ACHN (cell line): ENCODE measurements around the gene DOK1.

Experiments
- DNase-seq: peaks from one replicate; pipeline ENCODE4 v3.0.0-alpha.2; 2015
- in situ Hi-C: cut with HindIII; loops from 2 replicates; pipeline ENCODE4 v1.10.0; 2017; ENCODE audit warnings: low sequenced_read_pairs, low pct_ligation_motif_present, low pct_unique_long_range_greater_than_20kb

The DOK1 gene

GRCh38 chr2:74524955-74525716, 29.4 kb upstream of the DOK1 start:
- in situ Hi-C loops: no loop called here
- no peak for DNase-seq

GRCh38 chr2:74525717-74526648, 28.5 kb upstream of the DOK1 start, which contains the start of gene DQX1:
DQX1 (minus strand) TSS chr2:74526231; CDS start chr2:74525729, 502 bp downstream.
- peak; percentile 20 for DNase-seq
- in situ Hi-C loops: no loop called here

- no peak for DNase-seq
- in situ Hi-C loops: no loop called here
Measured at GRCh38 chr2:74526649-74527230, 27.8 kb upstream of the DOK1 start.

- no peak for DNase-seq
Measured at GRCh38 chr2:74527741-74528140, 26.8 kb upstream of the DOK1 start.

GRCh38 chr2:74528600-74529356, 25.7 kb upstream of the DOK1 start:
- in situ Hi-C loops: no loop called here
- no peak for DNase-seq

More at GRCh38 chr2:74527741-74528140, 26.8 kb upstream of the DOK1 start:
- in situ Hi-C loops: no loop called here

- in situ Hi-C loops: no loop called here
- peak; percentile 99 for DNase-seq
Measured at GRCh38 chr2:74529357-74530238, 24.9 kb upstream of the DOK1 start, which contains the start of the genes AUP1 and HTRA2. AUP1 (minus strand) TSS chr2:74529706; CDS start chr2:74529629, 77 bp downstream. HTRA2 (plus strand) TSS chr2:74529933; CDS start chr2:74530007, 74 bp downstream.

- in situ Hi-C loops: no loop called here
- DNase-seq: peak; percentile 17
Measured at GRCh38 chr2:74530239-74531187, 24.0 kb upstream of the DOK1 start.

GRCh38 chr2:74531666-74532065, 22.9 kb upstream of the DOK1 start:
- in situ Hi-C loops: no loop called here
- DNase-seq: no peak

- peak; percentile 60 for DNase-seq
- in situ Hi-C loops: no loop called here
Measured at GRCh38 chr2:74532222-74532621, 22.3 kb upstream of the DOK1 start.

GRCh38 chr2:74533464-74533863, 21.1 kb upstream of the DOK1 start:
- in situ Hi-C loops: no loop called here
- DNase-seq: no peak

GRCh38 chr2:74534411-74534810, 20.1 kb upstream of the DOK1 start:
- no peak for DNase-seq
- in situ Hi-C loops: no loop called here

GRCh38 chr2:74535440-74535965, 19.0 kb upstream of the DOK1 start:
- in situ Hi-C loops: no loop called here
- DNase-seq: no peak

- DNase-seq: no peak
- in situ Hi-C loops: no loop called here
Measured at GRCh38 chr2:74536166-74536950, 18.2 kb upstream of the DOK1 start.

GRCh38 chr2:74537140-74537539, 17.4 kb upstream of the DOK1 start:
- in situ Hi-C loops: no loop called here
- DNase-seq: no peak

- in situ Hi-C loops: no loop called here
- no peak for DNase-seq
Measured at GRCh38 chr2:74538881-74539339, 15.6 kb upstream of the DOK1 start.
